ENCODE measurements around the gene SERPING1.
A peak's percentile ranks its signal among the peaks of the same experiment; 100 is the strongest.

SERPING1 gene

GRCh38 chr11:57657194-57658022, 59.9 kb downstream of the SERPING1 start, which contains the start of gene CLP1:
Gene CLP1 (plus strand): TSS chr11:57657762. CDS start chr11:57659477, 1,715 bp downstream.
- DNase-seq = peak; percentile 97 to 99

- DNase-seq = no peak
Observed at GRCh38 chr11:57658023-57658361, 60.5 kb downstream of the SERPING1 start.

GRCh38 chr11:57659669-57660068, 62.2 kb downstream of the SERPING1 start:
- DNase-seq = no peak

- DNase-seq = no peak
Observed at GRCh38 chr11:57662893-57663292, 65.4 kb downstream of the SERPING1 start.

DNA sequence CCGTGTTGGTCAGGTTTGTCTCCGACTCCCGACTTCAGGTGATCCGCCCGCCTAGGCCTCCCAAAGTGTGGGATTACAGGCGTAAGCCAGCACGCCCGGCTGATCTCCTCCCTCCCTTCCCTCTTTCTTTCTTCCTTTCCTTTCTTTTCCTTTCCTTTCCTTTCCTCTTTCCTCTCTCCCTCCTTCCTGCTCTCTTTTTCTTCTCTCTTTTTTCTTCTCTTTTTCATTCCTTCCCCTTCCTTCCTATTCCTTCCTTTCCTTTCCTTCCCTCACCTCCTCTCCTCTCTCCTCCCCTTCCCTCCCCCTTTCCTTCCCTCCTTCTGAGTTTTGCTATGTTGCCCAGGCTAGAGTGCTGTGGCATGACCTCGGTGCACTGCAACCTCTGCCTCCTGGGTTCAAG, 66.5 kb downstream of the SERPING1 start:
- no peak for DNase-seq

All from NCI-H2081 (cell line).